Retinal pigment epithelial cell (primary cell): ENCODE results near the gene OR6Y1.

Source experiments
- DNase-seq: peaks from one replicate; pipeline ENCODE4 v3.0.0-alpha.2; 2010; ENCODE audit warnings: low read depth
- H3K4me3 ChIP-seq: 2 replicates; pipeline ENCODE4 v1.5.1; 2011; ENCODE audit warnings: mild to moderate bottlenecking, low read length, control low read depth, moderate library complexity
- CTCF ChIP-seq: conservative IDR thresholded peaks from 2 replicates; pipeline ENCODE4 v1.5.1; 2011; ENCODE audit warnings: low read depth, low read length, control low read depth, inconsistent platforms

The OR6Y1 gene

GRCh38 chr1:158570480-158570879 is 16.3 kb upstream of the OR6Y1 start, which contains the start of gene OR6P1:
OR6P1 (minus strand) TSS chr1:158570580; CDS start chr1:158563604, 6,976 bp downstream.
- DNase-seq: no peak
- H3K4me3 ChIP-seq: no peak within 1 kb of the TSS
- TF ChIP-seq CTCF: no peak

- H3K4me3 ChIP-seq: no peak overlapping the region
- DNase-seq: no peak
- TF ChIP-seq CTCF: no peak
These were observed 10.4 kb upstream of the OR6Y1 start for GRCh38 chr1:158564608-158565007.

- DNase-seq: no peak
- H3K4me3 ChIP-seq: no peak overlapping the region
- TF ChIP-seq CTCF: no peak
These were observed 9.6 kb upstream of the OR6Y1 start for GRCh38 chr1:158563853-158564252.

GRCh38 chr1:158559696-158560095 is 5.5 kb upstream of the OR6Y1 start:
- no peak overlapping the region for H3K4me3 ChIP-seq
- no peak for TF ChIP-seq CTCF
- DNase-seq: no peak

GRCh38 chr1:158552296-158552695 is 1.9 kb downstream of the OR6Y1 start:
- no peak for TF ChIP-seq CTCF
- no peak for DNase-seq
- no peak overlapping the region for H3K4me3 ChIP-seq

GRCh38 chr1:158547533-158547932 is 6.7 kb downstream of the OR6Y1 start:
- no peak overlapping the region for H3K4me3 ChIP-seq
- TF ChIP-seq CTCF: no peak
- no peak for DNase-seq

- no peak overlapping the region for H3K4me3 ChIP-seq
- TF ChIP-seq CTCF: no peak
These were observed 16.6 kb downstream of the OR6Y1 start for GRCh38 chr1:158537609-158538008.

More at GRCh38 chr1:158537609-158538008, 16.6 kb downstream of the OR6Y1 start:
- DNase-seq: no peak
